ENCODE results near the gene GREB1.
A peak's percentile ranks its signal among the peaks of the same experiment; 100 is the strongest.

The GREB1 gene

DNA sequence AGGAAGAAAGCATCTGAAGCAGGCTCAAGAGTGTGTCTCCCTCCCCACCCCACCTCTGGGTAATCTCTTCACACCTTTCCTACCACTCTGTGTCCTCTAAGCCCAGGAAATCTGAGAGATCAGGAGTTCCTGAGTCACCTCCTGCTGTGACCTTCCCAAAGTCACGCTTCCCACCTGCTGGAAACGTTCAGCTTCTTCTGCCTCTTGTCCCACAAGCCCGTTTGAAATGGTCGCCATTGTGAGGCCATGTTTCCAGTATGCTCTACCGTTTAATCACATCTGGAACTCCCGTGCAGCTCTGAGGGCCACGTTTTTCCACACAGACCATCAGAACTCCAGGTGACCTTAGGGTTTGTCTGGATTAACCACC, 25.9 kb downstream of the GREB1 start:
- DNase-seq (ENCODE audit: low read depth) = no peak

DNA sequence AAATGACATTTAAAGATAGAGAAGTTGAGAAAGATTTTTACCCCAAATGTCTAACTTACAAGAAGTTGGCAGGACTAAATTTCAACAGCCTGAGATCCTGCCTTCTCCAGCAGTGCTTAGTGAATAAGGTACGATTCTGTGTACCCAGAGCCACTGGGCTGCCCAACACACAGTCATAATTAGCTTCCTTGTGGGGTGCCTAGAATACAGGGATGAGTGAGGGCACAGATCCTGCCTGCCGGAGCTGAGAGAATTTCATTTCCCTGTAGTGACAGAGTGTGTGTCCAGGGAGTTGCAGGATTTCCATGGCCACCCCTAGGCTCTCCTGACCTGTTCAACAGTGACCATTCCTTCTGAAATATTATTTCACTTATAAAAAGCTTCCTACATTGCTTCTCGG, 27.0 kb downstream of the GREB1 start:
- DNase-seq (ENCODE audit: low read depth) = no peak

DNA sequence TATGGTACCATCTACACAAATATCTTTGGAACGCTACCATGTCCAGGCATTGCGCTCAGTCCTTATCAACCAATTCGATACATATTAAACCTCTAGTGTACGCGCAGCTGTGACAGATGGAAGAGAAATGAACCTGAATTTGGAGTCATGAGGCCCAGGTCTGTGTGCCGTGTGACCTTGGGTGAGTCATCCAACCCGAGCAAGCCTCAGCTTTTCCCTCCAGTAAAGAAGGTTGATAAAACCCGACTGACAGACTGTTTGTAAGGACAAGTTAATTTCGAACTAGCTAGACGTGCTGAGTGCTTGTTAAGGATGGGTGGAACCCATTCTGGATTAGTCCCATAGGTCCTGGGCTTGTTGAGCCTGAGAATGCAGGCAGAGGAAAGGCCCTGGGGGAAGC, 28.2 kb downstream of the GREB1 start:
- peak; percentile 12 for DNase-seq (ENCODE audit: low read depth)

DNA sequence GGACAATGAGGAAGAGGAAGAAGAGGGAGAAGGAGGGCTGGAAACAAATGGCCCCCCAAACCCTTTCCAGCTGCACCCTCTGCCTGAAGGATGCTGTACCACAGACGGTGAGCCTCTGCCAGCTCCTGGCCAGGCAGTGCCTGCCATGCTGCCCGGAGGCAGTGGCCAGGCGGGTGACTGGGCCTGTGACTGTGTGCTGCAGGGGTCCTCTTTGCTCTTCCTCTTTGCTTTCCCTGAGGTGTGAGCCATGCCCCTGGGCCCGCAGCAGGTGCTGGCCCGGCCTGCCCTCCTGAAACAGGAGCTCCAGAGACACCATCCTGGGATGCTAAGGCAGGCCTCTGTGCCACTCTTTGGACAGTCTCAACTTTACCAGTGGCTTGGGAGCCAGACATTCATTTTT, 28.6 kb downstream of the GREB1 start:
- DNase-seq (ENCODE audit: low read depth) = no peak

DNA sequence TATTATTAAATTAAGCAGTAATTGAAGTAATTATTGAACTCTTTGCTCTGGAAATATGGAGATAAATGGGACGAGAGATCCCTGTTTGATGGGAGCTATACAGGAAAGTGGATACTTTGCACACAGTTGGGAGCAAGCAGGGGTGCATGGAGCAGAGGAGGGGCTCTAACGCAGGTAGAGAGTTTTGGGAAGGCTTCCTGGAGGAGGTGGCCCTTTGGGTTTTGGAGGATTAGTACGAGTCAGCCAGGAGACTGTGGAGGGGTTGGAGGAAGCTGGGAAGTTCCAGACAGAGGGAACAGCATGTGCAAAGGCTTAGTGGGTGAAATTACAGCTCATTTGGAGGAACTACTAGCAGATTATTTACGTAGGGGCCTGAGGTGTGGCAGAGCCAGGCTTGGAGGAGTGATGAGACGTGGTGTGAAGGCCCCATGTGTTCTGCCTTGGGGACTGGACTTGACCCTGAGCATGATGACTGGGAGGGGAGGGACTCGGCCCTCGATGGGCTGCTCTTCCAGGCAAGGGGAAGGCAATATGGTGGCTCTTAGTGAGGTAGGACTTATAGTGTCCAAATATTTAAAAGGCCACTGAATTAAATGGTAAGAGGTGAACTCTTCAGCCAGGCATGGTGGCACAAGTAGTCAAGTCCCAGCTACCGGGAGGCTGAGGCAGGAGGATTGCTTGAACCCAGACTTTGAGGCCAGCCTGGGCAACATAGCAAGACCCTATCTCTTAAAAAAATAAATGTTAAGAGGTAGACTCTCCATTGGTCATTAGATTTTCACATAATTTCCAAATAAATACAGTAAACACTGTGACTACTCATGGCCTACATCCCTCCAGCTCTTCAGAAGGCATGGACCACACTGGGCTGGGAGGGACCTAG, 30.2 kb downstream of the GREB1 start:
- DNase-seq (ENCODE audit: low read depth) = no peak

DNA sequence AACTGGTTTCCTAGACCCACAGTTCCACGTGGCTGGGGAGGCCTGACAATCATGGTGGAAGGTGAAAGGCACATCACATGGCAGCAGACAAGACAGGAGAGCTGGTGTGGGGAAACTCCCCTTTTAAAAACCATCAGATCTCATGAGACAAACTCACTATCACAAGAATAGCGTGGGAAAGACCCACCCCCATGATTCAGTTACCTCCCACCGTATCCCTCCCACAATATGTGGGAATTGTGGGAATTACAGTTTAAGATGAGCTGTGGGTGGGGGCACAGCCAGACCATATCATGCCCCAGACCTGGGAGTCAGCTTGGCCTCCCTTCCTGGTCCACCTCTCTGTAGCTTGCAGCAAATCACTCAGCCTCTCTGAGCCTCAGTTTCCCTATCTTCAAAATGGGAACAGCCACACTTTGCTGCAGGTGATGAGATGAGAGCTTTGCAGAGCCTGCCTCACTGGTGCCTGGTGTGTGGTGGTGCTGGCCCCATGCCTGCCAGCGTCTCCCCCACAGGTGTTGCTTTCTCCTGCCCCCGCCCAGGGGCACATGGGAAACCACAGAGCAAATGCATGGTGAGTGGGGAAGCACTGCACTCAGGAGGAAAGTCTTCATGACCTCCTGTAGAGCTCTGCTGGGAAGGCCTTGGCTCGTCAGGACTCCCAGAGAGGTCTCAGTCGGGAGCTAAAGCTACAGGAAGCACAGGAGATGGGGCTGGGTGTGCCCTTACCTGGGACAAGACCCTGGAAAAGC, 31.1 kb downstream of the GREB1 start:
- DNase-seq (ENCODE audit: low read depth) = no peak

DNA sequence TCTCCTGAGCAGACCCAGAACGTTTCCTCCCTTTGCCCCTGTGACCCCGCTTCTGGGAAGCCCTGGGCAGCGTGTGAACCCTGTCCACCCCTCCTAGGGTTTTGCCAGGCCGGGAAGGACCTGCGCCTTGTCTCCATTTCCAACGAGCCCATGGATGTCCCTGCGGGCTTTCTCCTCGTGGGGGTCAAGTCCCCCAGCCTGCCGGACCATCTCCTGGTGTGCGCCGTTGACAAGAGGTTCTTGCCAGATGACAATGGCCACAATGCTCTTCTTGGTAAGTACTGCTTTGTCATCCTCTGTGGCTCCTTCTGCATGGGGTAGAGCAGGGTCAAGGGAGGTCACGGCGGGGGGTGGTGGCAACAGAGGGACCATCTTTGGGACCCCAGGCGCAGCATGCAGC, 32.5 kb downstream of the GREB1 start:
- DNase-seq (ENCODE audit: low read depth) = no peak

DNA sequence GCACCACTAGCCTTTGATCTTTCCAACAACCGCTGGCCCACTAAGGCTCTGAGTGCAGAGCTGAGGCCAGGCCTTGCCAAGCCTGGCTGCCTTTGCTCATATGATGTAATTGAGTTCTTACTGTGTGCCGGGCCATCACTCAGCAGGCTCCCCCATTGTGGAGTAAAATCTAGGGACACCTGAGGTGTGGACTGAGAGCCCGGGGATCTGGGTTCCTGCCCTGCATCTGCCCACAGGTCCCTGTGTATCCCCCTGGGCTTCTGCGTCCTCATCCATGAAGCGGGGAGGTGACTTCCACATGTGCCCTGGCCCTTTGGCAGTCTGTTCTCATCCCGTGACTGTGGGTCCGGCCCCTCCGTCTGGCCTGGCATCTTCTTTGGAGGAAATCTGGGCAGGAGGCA, 33.8 kb downstream of the GREB1 start:
- no peak for DNase-seq (ENCODE audit: low read depth)

DNA sequence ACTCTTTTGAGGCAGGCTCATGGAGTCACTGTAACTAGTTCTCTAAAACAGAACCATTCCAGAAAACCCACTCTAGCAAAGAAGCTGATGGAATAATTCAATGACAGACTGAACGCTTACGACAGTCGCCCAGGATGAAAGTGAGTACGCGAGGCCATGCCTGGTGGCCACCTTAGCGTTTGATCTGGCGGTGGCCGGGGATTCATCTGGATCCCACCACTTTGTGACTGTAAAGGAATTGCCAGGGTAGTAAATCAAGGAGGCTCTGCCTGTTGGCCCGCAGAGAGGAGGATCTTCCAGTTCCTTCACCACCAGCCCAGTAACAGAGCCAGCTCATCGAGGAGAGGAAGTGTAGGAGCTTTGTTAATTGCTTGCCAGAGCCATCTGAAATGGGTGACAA, 34.6 kb downstream of the GREB1 start:
- DNase-seq (ENCODE audit: low read depth) = no peak

DNA sequence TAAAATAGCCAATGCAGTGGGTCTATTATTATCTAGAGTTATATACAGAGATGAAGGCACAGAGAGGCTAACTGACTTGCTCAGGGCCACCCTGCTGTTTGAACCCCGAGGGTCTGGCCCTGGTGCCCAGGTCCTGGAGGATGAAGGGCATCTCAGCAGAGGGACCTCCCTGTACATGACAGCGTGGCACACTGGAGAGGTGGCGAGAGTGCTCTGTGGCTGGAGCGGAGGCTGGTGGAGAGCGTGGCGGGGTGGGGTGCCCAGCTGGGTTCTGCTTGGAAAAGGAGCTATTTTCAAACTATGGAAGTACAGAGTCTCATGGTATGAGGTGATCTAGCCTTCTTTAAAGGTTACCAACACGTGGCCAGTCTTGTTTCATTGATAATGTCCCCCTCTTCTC, 35.8 kb downstream of the GREB1 start:
- DNase-seq (ENCODE audit: low read depth) = no peak

DNA sequence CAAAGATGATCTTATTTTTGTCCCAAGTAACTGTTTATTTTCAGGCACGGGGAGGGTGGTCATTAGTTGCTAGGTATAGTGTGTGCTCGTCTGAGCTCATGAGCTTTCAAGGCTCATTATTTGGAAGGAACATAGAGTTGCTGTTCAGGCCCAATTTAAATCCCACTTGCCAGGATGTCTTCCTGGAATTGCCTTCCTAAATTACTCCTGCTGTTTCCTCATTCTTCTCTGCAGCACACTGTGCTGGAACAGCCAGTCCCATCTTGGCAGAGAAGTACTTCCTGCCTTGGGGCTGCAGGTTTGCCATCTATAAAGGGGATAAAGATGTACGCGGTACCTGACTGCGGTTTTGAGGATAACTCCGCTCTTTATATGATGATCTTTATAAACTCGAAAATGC, 37.3 kb downstream of the GREB1 start:
- no peak for DNase-seq (ENCODE audit: low read depth)

DNA sequence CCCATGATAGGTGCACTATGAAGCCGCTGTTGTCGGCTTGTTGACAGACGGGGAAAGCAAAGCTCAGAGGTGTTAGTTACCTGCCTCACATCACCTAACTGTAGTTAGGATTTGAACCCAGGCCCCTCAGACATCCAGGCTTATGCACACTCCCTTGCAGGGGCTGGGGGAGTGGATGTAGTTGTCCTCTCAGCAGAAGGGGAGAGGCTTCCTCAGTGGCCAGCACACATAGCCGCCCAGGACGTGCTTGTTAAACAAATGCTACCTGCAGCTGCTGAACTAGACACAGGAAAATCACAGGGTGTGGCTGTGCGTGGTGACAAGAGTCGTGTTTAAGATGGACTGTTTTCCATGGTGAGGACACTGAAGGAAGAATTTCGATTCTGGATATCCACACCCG, 39.2 kb downstream of the GREB1 start:
- no peak for DNase-seq (ENCODE audit: low read depth)

DNA sequence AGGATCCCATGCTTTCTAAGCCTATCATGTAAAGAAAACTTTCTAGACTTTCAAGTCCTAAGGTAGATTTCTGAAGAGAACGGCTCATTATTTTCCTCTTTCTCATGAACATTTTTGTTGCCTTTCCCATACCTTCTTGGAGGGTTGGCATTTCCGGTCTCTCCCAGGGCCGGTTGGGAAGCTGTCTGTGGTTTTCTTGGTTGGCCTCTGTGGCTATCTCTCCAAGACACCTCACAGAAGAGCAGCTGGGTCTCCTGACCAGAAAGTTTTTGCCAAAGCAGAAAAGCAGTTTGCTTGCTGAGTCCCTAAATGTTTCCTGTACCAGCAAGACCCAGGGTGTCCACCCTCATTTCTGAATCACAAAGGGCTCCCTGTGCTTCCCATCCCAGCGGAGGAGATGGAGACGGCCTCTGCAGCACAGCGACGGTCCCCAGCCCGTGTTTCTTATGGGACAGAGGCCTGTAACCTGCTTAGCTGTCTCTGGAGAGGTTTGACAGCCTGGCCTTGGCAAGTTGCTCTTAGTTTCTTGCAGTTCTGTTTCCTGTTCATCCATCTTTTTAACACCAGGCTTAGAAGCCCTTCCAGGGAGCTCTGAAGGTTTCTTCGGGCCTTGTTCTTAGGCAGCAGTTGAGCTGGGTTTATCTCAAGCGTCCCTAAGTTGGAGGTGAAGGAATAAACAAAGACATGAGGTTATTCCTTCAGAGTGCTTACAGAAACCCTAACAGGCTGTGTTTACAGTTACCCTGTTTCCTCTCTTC, 39.8 kb downstream of the GREB1 start:
- DNase-seq (ENCODE audit: low read depth) = peak; percentile 63

DNA sequence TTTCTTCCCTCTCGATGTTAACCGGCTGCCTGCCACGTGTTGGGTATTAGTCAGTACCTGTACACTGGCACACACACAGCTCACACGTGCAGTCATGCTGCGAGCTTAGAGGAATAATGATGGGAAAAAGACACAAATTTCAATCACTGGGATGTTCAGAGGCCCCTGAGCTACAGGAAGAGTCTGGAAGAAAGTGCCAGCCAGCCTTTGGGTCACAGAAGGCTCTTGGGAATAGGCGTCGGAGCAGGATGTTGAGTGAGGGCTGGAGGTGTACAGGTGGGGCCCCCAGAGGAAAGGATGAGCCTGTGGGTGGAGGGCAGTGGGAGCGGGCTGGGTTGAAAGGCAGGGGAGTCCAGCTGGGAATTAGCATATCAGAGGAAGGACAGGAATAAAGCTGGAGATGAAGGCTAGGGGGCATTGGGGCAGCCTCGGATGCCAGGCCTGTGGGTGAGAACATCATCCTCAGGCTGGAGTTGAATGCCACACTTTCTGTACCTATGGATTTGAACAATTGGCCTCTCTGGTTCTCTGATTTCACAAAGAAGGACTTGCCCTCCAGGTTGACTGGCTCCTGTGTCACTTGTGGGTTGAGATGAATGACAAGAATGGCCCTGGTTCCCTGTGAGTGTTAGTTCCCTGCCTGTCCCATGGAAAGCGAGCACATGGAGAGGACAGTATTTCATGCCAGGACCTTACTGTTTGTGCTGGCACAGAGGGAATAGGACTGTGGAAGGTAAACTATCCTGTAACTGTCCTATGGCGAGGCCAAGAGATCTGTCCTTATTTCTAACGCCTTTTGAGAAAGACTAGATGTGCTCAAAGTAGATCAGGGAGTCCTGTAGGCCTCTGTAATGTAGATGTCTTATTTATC, 40.6 kb downstream of the GREB1 start:
- DNase-seq (ENCODE audit: low read depth) = no peak

DNA sequence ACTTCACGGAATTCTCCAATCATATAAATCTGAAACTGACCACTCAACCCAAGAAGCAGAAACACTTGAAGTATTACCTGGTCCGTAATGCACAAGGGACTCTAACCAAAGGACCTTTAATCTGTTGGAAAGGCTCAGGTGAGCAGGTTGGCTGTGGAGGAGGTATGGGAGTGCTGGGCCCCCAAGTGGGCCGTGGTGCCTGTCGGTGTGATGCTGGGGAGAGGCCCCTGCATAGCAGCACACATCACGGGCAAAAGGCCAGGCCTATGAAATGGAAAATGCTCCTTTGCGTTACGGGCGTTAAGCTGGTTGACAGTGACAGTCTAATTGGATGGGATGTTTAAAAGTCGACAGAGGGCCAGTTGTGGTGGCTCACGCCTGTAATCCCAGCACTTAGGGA, 42.6 kb downstream of the GREB1 start:
- no peak for DNase-seq (ENCODE audit: low read depth)

DNA sequence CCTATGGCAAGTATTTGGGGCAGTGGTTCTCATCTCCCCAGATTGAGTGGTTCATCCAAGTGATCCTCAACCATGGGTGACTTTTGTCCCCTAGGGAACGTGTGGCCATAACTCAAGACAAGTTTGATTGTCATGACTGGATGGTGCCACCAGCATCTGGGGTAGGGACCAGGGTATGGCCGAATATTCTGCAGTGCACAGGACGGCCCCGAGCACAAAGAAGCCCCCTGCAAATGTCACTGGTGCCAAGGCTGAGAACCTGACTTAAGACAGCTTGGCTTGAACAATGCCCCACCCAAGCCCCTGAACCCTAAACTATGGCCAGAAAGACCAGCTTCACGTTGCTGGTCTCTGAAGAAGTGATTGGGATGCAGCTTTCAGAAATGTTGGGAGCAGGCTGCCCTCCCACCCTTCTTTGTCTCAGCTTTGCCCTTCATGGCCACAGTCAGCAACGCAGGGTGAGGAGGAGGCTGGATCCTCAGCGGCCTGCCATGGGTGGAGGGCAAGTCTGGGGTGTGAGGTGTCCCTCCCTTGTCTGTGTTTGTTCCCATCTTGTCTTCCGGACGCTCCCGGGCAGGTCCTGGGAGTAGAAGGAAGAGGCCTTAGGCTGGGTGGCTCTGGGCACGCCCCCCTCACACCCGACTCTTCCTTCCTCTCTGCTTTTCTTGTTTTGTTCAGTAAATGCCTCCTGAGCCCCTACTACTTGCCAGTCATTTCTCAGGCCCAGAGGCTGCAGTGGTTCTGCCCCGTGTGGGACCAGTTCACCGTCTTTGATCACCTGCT, 43.4 kb downstream of the GREB1 start:
- DNase-seq (ENCODE audit: low read depth) = no peak

DNA sequence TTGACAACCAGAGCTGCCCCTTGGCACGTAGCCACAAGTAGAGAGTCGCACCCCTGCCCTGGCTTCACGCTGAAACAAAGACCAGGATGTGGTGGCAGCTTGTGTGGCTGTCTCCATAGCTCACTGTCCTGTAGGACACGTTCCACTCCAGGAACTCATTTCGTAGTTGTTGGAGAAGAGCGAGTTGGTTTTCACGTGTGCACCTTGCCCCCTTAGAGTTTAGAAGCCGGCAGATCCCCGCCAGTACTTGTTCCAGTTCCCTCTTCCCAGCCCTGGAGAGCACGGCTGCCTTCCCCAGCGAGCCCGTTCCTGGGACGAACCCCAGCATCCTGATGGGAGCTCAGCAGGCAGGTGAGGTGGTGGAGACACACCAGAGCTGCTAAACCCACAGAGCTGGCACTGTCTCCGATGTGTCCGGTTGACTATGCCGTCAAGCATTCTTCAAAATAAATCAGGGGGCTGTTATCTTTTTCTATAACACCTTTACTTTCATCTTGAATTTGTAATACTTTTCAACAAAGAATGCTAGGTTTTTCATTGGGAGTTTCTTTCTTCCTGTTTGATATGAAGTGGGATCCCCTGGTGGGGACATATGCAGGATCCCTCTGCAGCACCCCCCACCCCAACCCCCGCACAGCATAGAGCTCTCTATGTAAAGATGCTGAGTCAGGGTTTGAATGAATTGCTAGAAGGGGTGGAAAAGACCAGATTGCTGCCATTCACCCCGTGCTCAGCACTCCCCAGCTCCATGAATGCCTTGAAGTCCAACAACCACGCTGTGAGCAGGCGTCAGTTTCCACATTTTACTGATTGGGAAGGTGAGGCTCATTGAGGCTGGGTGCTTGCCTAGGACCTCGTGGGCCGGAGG, 44.5 kb downstream of the GREB1 start:
- no peak for DNase-seq (ENCODE audit: low read depth)

DNA sequence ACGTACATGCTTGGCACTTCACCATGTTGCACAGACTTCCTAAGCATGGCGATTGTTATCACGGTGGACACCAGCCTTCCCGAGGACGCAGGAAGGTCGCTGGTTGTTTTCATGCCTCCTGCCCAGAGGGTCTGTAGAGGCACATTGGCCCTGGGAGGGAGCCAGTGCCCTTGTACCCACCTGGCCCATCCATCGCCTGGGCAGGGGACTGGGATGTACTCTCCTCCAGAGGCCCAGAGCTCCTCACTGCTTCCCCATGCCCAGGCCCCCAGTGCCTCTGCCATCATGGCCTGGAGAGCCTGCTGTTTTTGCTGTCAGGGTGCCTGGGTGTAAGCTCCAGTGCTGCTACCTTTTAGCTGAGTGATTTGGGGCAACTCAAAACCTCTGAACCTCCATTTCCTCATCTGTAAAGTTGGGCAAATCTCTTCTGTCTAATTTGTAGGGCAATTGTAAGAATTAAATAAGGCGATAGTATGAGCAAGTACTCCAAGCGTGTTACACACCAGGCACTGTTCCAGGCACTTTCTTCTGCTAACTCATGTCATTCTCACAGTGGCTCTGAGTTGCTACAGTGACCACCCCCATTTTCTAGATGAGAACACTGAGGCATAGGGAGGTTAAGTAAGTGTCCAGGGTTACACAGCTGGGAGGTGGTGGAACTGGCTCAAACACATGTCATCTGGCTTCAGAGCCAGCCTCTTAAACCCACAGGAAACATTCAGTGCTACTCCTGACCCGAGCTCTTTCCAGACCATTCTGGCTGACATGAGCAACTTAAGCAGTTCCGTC, 45.3 kb downstream of the GREB1 start:
- no peak for DNase-seq (ENCODE audit: low read depth)
